Measurements from ENCODE around the gene TYW1B.
"Not testable (repeated sequence)": the region's sequence is repeated elsewhere in the genome, so short reads cannot be mapped to it uniquely, and the experiment has no call there.

- TF ChIP-seq CTCF, EZH2phosphoT487 (IDR thresholded peaks at IDR 0.05): not testable (repeated sequence)
Measured at GRCh38 chr7:72844146-72844545, 16.1 kb upstream of the TYW1B start.
